HCT116 (cell line): ENCODE measurements around the gene AADACL4. TPM values are rescaled to one million over a fixed set of nuclear protein-coding genes. Genes with fewer than 3 reads are reported as not detected.

Source experiments
- ATAC-seq: fragments of 200-7000 bp; cut with Tn5 transposase; 2 replicates; pipeline ENCODE4 v1.9.1; 2020; ENCODE audit warnings: mild to moderate bottlenecking, moderate library complexity
- BruUV-seq: library from RNA; stranded (reverse); fragments of 400-500 nt; replicated peaks from 2 replicates; lab custom pipeline; 2021; lab: Mats Ljungman, UMichigan
- CTCF ChIA-PET: fragments of 300-600 bp; sonication (Branson Sonifier 250); formaldehyde crosslinking; loops from one replicate; lab custom pipeline; 2021; ENCODE audit warnings: antibody characterized with exemption; lab: Charles Lee
- POLR2A ChIA-PET: fragments of 300-600, 350-600 bp; sonication (Branson Sonifier 250); formaldehyde crosslinking; loops from one replicate; lab custom pipeline; 2021; ENCODE audit warnings: antibody characterized with exemption; lab: Charles Lee
- RAD21 ChIA-PET, 2 experiments: fragments of 300-600 bp; sonication (Branson Sonifier 250); formaldehyde crosslinking; loops; one replicate each; lab custom pipeline; 2023; ENCODE audit warnings: low total read pairs in 2 of 2; ENCODE audit not compliant: uncharacterized antibody in 2 of 2, unreplicated experiment in 2 of 2, low non-redundant PET in 1 of 2; lab: Charles Lee
- DNase-seq: peaks from one replicate; pipeline ENCODE4 v3.0.0-alpha.2; 2010; ENCODE audit warnings: low read depth, low spot score
- H2AFZ ChIP-seq: fragments of 200-600 bp; shearing (Covaris generic), sonication (generic); 2 replicates; pipeline ENCODE4 v1.6.1; 2017; ENCODE audit warnings: low read depth, mixed run types, mixed read lengths, antibody characterized with exemption, low read length; ENCODE audit not compliant: poor library complexity, severe bottlenecking
- H3K27ac ChIP-seq: 2 replicates; pipeline ENCODE4 v1.5.1; 2012; ENCODE audit warnings: low read depth, low read length
- H3K27me3 ChIP-seq: fragments of 200-600 bp; sonication (generic); 2 replicates; pipeline ENCODE4 v1.6.1; 2016; ENCODE audit warnings: mixed run types, low read length, mixed read lengths; ENCODE audit not compliant: insufficient read depth
- H3K36me3 ChIP-seq, 2 experiments: fragments of 200-500 bp in 1 of 2; fragments of 200-600 bp in 1 of 2; sonication (Bioruptor generic) in 1 of 2; sonication (generic) in 1 of 2; 2 replicates each; pipeline versions ENCODE4 v1.5.1 to v1.6.1; 2014 to 2016; ENCODE audit warnings: low read length in 2 of 2, inconsistent platforms in 1 of 2, mixed read lengths in 1 of 2, mixed run types in 1 of 2; ENCODE audit not compliant: insufficient read depth in 2 of 2, control insufficient read depth in 1 of 2
- H3K4me1 ChIP-seq, 2 experiments: fragments of 200-600 bp in 1 of 2; sonication (generic) in 1 of 2; 2 replicates each; pipeline versions ENCODE4 v1.5.1 to v1.6.1; 2012 to 2017; ENCODE audit warnings: low read length in 2 of 2, inconsistent platforms in 1 of 2, mild to moderate bottlenecking in 1 of 2, mixed read lengths in 1 of 2, mixed run types in 1 of 2, moderate library complexity in 1 of 2; ENCODE audit not compliant: insufficient read depth in 2 of 2, control insufficient read depth in 1 of 2
- H3K4me2 ChIP-seq: fragments of 200-600 bp; sonication (generic); 2 replicates; pipeline ENCODE4 v1.6.1; 2017; ENCODE audit warnings: mixed run types, low read length, mixed read lengths
- H3K4me3 ChIP-seq, 2 experiments: fragments of 200-600 bp in 1 of 2; sonication (generic) in 1 of 2; replicated peaks in 1 of 2; 2 replicates each; pipeline ENCODE4 v1.5.1; 2011 to 2016; ENCODE audit warnings: low read length in 2 of 2, control low read depth in 1 of 2, low read depth in 1 of 2, mild to moderate bottlenecking in 1 of 2, mixed read lengths in 1 of 2, mixed run types in 1 of 2
- H3K79me2 ChIP-seq: fragments of 200-600 bp; sonication (generic); 2 replicates; pipeline ENCODE4 v1.6.1; 2017; ENCODE audit warnings: mild to moderate bottlenecking, mixed run types, low read length, moderate library complexity, mixed read lengths; ENCODE audit not compliant: insufficient read depth
- H3K9ac ChIP-seq: fragments of 200-600 bp; sonication (generic); 2 replicates; pipeline ENCODE4 v1.6.1; 2016; ENCODE audit warnings: low read length, mixed read lengths
- H3K9me2 ChIP-seq: fragments of 200-600 bp; sonication (generic), shearing (Covaris generic); 2 replicates; pipeline ENCODE4 v1.6.1; 2017; ENCODE audit warnings: mixed run types, mild to moderate bottlenecking, moderate library complexity; ENCODE audit not compliant: insufficient read depth
- H3K9me3 ChIP-seq, 2 experiments: fragments of 200-500 bp in 1 of 2; fragments of 200-600 bp in 1 of 2; sonication (Bioruptor generic) in 1 of 2; sonication (generic) in 1 of 2; 2 replicates each; pipeline ENCODE4 v1.6.1; 2014 to 2017; ENCODE audit warnings: low read length in 2 of 2, mixed read lengths in 2 of 2, inconsistent platforms in 1 of 2, low read depth in 1 of 2, mild to moderate bottlenecking in 1 of 2, mixed run types in 1 of 2, moderate library complexity in 1 of 2; ENCODE audit not compliant: control insufficient read depth in 1 of 2, insufficient read depth in 1 of 2
- H4K20me1 ChIP-seq: fragments of 200-600 bp; sonication (generic), shearing (Covaris generic); 2 replicates; pipeline ENCODE4 v1.6.1; 2017; ENCODE audit warnings: mixed run types, mild to moderate bottlenecking, moderate library complexity; ENCODE audit not compliant: insufficient read depth
- ATF3 ChIP-seq: IDR thresholded peaks from 2 replicates; pipeline ENCODE4 v1.6.1; 2012
- CBX3 ChIP-seq: IDR thresholded peaks from 2 replicates; pipeline ENCODE4 v1.6.1; 2012; ENCODE audit warnings: low read depth
- EGR1 ChIP-seq: IDR thresholded peaks from 2 replicates; pipeline ENCODE4 v1.6.1; 2012; ENCODE audit warnings: low read depth
- ELF1 ChIP-seq: IDR thresholded peaks from 2 replicates; pipeline ENCODE4 v1.6.1; 2012; ENCODE audit warnings: low read depth, borderline replicate concordance
- EZH2 ChIP-seq: fragments of 200-600 bp; sonication (generic); IDR thresholded peaks from 2 replicates; pipeline ENCODE4 v1.6.1; 2017; ENCODE audit warnings: antibody characterized with exemption, mixed run types
- EZH2phosphoT487 ChIP-seq: fragments of 200-600 bp; IDR thresholded peaks from 2 replicates; pipeline ENCODE4 v1.6.1; 2018; ENCODE audit warnings: antibody characterized with exemption, borderline replicate concordance
- FOSL1 ChIP-seq: IDR thresholded peaks from 2 replicates; pipeline ENCODE4 v1.6.1; 2012; ENCODE audit warnings: low read depth
- JUND ChIP-seq: IDR thresholded peaks from 2 replicates; pipeline ENCODE4 v1.6.1; 2012
- POLR2A ChIP-seq: IDR thresholded peaks from 2 replicates; pipeline ENCODE4 v1.7.0; 2011; ENCODE audit warnings: borderline replicate concordance; ENCODE audit not compliant: insufficient read depth, insufficient read length; ENCODE audit errors: extremely low read depth
- POLR2AphosphoS5 ChIP-seq: IDR thresholded peaks from 2 replicates; pipeline ENCODE4 v1.6.1; 2011; ENCODE audit warnings: mild to moderate bottlenecking, low read depth, low read length, moderate library complexity
- RAD21 ChIP-seq: IDR thresholded peaks from 2 replicates; pipeline ENCODE4 v1.6.1; 2012; ENCODE audit warnings: low read depth, mild to moderate bottlenecking
- SIN3A ChIP-seq: IDR thresholded peaks from 2 replicates; pipeline ENCODE4 v1.6.1; 2012; ENCODE audit warnings: low read depth
- SP1 ChIP-seq: IDR thresholded peaks from 2 replicates; pipeline ENCODE4 v1.6.1; 2012; ENCODE audit warnings: low read depth
- SRF ChIP-seq: IDR thresholded peaks from 2 replicates; pipeline ENCODE4 v1.6.1; 2012; ENCODE audit warnings: low read depth
- TCF7L2 ChIP-seq: IDR thresholded peaks from 2 replicates; pipeline ENCODE4 v1.7.0; 2011; ENCODE audit warnings: borderline replicate concordance, inconsistent platforms; ENCODE audit not compliant: insufficient read depth, insufficient read length; ENCODE audit errors: extremely low read depth
- ZNF274 ChIP-seq: fragments of 200-500 bp; sonication (Bioruptor generic); IDR thresholded peaks from 2 replicates; pipeline ENCODE4 v1.6.1; 2014; ENCODE audit warnings: mild to moderate bottlenecking, low read depth, low read length, inconsistent platforms
- intact Hi-C: fragments of 100-400 bp; cut with micrococcal nuclease; formaldehyde crosslinking; loops from 2 replicates; pipeline ENCODE4 v1.10.0; 2022
- total RNA-seq: library from RNA; stranded (reverse); gene quantifications from one replicate; pipeline ENCODE4 v1.2.1, GENCODE V29; 2021; ENCODE audit not compliant: unreplicated experiment
- TF ChIP-seq, protein P1 (sequence below): IDR thresholded peaks from 2 replicates; pipeline ENCODE4 v1.6.1; 2012
- TF ChIP-seq, protein P2 (sequence below), 3 experiments: fragments of 200-600 bp in 1 of 3; sonication (generic) in 1 of 3; IDR thresholded peaks in 2 of 3; conservative IDR thresholded peaks in 1 of 3; 2 replicates each; pipeline ENCODE4 v1.5.1; 2012 to 2017; ENCODE audit warnings: low read depth in 2 of 3, low read length in 2 of 3, antibody characterized with exemption in 1 of 3, borderline replicate concordance in 1 of 3, control low read depth in 1 of 3, mild to moderate bottlenecking in 1 of 3, mixed read lengths in 1 of 3, mixed run types in 1 of 3, moderate library complexity in 1 of 3; ENCODE audit not compliant: insufficient read depth in 1 of 3

The AADACL4 gene
- total RNA-seq, 1 experiment from 2014 or later, result not detected

DNA sequence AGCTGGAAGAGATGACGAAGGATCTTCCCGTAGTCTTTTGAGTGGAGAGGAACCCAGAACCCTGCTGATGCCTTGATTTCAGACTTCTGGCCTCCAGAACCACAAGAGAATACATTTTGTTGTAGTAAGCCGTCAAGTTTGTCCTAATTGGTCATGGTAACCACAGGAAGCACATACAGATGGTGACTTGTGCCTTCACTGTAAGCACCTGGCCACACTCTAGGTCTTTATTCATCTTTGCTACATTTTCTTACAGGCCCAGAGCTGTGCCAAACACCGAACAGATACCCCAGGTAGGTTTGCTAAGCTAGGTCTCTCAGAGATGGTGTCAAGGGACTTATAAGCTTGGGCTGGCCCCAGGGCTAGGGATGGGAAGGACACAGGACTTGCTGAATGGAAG lies 30.7 kb upstream of the AADACL4 start:
- H2AFZ ChIP-seq, result no peak overlapping the region
- peaks cover 73% of the 10 kb centered on the region for H3K79me2 ChIP-seq
- RAD21 ChIA-PET, result no interaction called here
- ATAC-seq (no peak), DNase-seq (no peak)
- no peak overlapping the region for H3K4me2 ChIP-seq
- H3K36me3 ChIP-seq, result 0 out of 4 replicates have a peak, but pooled peaks cover 2 to 5% of the 10 kb centered on the region in 2 experiments
- no peak overlapping the region for H3K27ac ChIP-seq
- no peaks in the 10 kb centered on the region for H3K27me3 ChIP-seq
- intact Hi-C loops, result no loop called here
- H3K4me3 ChIP-seq, result no peak overlapping the region
- CTCF ChIA-PET, result no interaction called here
- TF ChIP-seq, protein P1, sequence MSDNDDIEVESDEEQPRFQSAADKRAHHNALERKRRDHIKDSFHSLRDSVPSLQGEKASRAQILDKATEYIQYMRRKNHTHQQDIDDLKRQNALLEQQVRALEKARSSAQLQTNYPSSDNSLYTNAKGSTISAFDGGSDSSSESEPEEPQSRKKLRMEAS, result no peak
- no peak for TF ChIP-seq SP1
- no peak for TF ChIP-seq EZH2
- no peak for TF ChIP-seq SRF
- no peak for TF ChIP-seq EGR1
- TF ChIP-seq ZNF274, result no peak
- TF ChIP-seq FOSL1, result no peak
- no peak for TF ChIP-seq RAD21
- no peak for TF ChIP-seq POLR2A
- no peak for TF ChIP-seq CBX3
- no peak for TF ChIP-seq SIN3A
- H3K9me2 ChIP-seq, result no peaks in the 10 kb centered on the region
- POLR2A ChIA-PET, result no interaction called here
- no peak overlapping the region for H3K9ac ChIP-seq
- no peaks in the 10 kb centered on the region for H4K20me1 ChIP-seq
- no peaks in the 10 kb centered on the region for H3K9me3 ChIP-seq
- no TSS peak for BruUV-seq
- H3K4me1 ChIP-seq, result peaks cover 17 to 63% of the 10 kb centered on the region in 2 experiments

- BruUV-seq, result no TSS peak
- Histone ChIP-seq H3K4me1 (peaks cover 21 to 62% of the 10 kb centered on the region in 2 experiments), H4K20me1 (no peaks in the 10 kb centered on the region), H3K36me3 (0 out of 4 replicates have a peak, but pooled peaks cover 2 to 5% of the 10 kb centered on the region in 2 experiments), H3K4me2 (peak overlapping the region; percentile 92), H3K27me3 (no peaks in the 10 kb centered on the region), H3K79me2 (peaks cover 63% of the 10 kb centered on the region), H3K9me3 (no peaks in the 10 kb centered on the region), H3K4me3 (no peak overlapping the region), H3K9me2 (no peaks in the 10 kb centered on the region), H2AFZ (no peak overlapping the region), H3K9ac (no peak overlapping the region), H3K27ac (no peak overlapping the region)
- POLR2A ChIA-PET, result interaction anchor here (1.6 kb wide), 1 partner anchor 10 kb away, joined by 4 read pairs; no protein-coding TSS in a partner anchor
- CTCF ChIA-PET, result interaction anchor here (1.1 kb wide), 1 partner anchor 13 kb away, joined by 3 read pairs; no protein-coding TSS in a partner anchor
- no peak for ATAC-seq
- RAD21 ChIA-PET, result no interaction called here
- intact Hi-C loops, result no loop called here
- DNase-seq, result no peak
- TF ChIP-seq TCF7L2 (no peak), ZNF274 (no peak), POLR2AphosphoS5 (no peak), SIN3A (no peak), EZH2phosphoT487 (no peak), SRF (no peak), RAD21 (no peak), SP1 (no peak), FOSL1 (no peak), JUND (no peak), ATF3 (no peak), ELF1 (no peak), EGR1 (no peak)
- TF ChIP-seq, protein P2, sequence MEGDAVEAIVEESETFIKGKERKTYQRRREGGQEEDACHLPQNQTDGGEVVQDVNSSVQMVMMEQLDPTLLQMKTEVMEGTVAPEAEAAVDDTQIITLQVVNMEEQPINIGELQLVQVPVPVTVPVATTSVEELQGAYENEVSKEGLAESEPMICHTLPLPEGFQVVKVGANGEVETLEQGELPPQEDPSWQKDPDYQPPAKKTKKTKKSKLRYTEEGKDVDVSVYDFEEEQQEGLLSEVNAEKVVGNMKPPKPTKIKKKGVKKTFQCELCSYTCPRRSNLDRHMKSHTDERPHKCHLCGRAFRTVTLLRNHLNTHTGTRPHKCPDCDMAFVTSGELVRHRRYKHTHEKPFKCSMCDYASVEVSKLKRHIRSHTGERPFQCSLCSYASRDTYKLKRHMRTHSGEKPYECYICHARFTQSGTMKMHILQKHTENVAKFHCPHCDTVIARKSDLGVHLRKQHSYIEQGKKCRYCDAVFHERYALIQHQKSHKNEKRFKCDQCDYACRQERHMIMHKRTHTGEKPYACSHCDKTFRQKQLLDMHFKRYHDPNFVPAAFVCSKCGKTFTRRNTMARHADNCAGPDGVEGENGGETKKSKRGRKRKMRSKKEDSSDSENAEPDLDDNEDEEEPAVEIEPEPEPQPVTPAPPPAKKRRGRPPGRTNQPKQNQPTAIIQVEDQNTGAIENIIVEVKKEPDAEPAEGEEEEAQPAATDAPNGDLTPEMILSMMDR (IDR thresholded peaks at IDR 0.05 in 2 of 3, conservative IDR thresholded peaks at IDR 0.05 in 1 of 3; ENCODE audit: borderline replicate concordance in 1 of 3, insufficient read depth in 1 of 3, low read depth in 2 of 3, low read length in 2 of 3), result no peak
- TF ChIP-seq, protein P1, result no peak
Measured at GRCh38 chr1:12614402-12615158, 29.3 kb upstream of the AADACL4 start.
